ENCODE data around the gene HS3ST5. TPM values are rescaled to one million over a fixed set of nuclear protein-coding genes. Genes with fewer than 3 reads are reported as not detected.

HS3ST5 gene
- total and polyA plus RNA-seq, 8 donors: 0.05 to 2.2 TPM; not detected in 6

DNA sequence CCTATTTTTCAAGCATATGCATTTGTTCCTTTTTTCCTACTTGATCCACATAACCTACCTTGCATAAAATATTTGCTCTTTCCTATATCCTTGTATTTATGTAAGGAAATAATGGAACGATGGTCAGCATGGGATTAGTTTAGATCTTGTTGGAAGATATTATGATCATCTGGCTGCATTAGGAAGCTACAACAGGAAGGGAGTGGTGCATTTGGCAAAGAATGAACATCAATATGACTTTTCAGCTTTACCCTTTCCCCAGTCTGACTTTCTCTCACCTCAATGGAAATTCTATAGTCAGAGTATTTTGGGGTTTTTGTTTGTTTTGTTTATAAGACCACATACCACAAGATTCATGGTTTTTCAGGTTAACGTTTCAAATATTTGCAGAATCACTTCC, 66.0 kb downstream of the HS3ST5 start:
- no peaks in the 10 kb centered on the region for H3K9me3 ChIP-seq
- intact Hi-C loops (cut with DNase I; ENCODE audit: low total_unique reads): no loop called here
- no peaks in the 10 kb centered on the region for H3K36me3 ChIP-seq
- H3K27ac ChIP-seq: no peak overlapping the region
- DNase-seq: no peak
- H3K4me3 ChIP-seq: no peak overlapping the region
- no peaks in the 10 kb centered on the region for H3K27me3 ChIP-seq
- WGBS, 5 donors: 49 to 69% (median 59%) methylated on average over 2 of the region's 2 CpGs
- TF ChIP-seq, protein P1, sequence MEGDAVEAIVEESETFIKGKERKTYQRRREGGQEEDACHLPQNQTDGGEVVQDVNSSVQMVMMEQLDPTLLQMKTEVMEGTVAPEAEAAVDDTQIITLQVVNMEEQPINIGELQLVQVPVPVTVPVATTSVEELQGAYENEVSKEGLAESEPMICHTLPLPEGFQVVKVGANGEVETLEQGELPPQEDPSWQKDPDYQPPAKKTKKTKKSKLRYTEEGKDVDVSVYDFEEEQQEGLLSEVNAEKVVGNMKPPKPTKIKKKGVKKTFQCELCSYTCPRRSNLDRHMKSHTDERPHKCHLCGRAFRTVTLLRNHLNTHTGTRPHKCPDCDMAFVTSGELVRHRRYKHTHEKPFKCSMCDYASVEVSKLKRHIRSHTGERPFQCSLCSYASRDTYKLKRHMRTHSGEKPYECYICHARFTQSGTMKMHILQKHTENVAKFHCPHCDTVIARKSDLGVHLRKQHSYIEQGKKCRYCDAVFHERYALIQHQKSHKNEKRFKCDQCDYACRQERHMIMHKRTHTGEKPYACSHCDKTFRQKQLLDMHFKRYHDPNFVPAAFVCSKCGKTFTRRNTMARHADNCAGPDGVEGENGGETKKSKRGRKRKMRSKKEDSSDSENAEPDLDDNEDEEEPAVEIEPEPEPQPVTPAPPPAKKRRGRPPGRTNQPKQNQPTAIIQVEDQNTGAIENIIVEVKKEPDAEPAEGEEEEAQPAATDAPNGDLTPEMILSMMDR (IDR thresholded peaks at IDR 0.05): no peak
- TF ChIP-seq POLR2AphosphoS5 (IDR thresholded peaks at IDR 0.05): no peak
- no peak for TF ChIP-seq POLR2A (IDR thresholded peaks at IDR 0.05)
- no peak for TF ChIP-seq EP300 (IDR thresholded peaks at IDR 0.05)
- H3K4me1 ChIP-seq: no peaks in the 10 kb centered on the region

DNA sequence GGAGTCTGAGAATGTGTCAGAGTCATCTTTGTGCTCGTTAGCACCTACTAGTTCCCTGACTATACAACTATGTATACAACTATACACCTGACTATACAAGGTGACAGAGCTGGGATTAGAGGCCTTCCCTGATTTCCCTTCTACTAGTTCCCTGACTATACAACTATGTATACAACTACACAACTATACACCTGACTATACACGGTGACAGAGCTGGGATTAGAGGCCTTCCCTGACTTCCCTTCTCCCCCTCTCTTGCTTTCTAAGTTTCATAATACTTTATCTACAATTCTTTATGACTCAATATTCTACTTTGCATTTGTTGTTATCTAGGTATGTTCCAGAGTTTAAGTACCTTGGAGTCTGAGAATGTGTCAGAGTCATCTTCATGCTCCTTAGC, 68.0 kb downstream of the HS3ST5 start:
- H3K9me3 ChIP-seq: no peaks in the 10 kb centered on the region
- no peaks in the 10 kb centered on the region for H3K27me3 ChIP-seq
- 72 to 84% (median 76%) methylated on average over 2 of the region's 2 CpGs for WGBS, 5 donors
- no peaks in the 10 kb centered on the region for H3K36me3 ChIP-seq
- no peak for DNase-seq
- no peak for TF ChIP-seq POLR2A (IDR thresholded peaks at IDR 0.05)
- TF ChIP-seq POLR2AphosphoS5 (IDR thresholded peaks at IDR 0.05): no peak
- TF ChIP-seq, protein P1 (IDR thresholded peaks at IDR 0.05): no peak
- TF ChIP-seq EP300 (IDR thresholded peaks at IDR 0.05): no peak
- H3K4me1 ChIP-seq: no peaks in the 10 kb centered on the region
- no peak overlapping the region for H3K27ac ChIP-seq
- intact Hi-C loops (cut with DNase I; ENCODE audit: low total_unique reads): no loop called here
- H3K4me3 ChIP-seq: no peak overlapping the region

DNA sequence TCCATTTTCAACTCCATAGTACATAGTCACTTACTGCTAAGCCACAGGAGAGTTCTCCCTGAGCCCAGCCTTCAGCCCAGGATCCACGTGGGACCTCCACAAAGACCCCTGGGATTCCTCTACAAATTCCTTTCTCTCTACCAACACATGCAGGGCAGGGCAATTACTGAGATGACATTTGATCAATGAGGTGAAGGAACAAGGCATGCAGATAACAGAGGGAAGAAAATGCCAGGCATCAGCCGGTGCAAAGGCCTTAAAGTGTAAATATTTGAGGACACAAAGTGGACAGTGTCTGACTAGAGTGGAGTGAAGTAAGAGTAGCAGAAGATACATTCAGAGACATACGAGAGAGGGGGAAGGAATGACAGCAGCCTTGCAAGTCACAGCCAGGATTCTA, 70.2 kb downstream of the HS3ST5 start:
- intact Hi-C loops (cut with DNase I; ENCODE audit: low total_unique reads): no loop called here
- no peaks in the 10 kb centered on the region for H3K4me1 ChIP-seq
- DNase-seq: no peak
- no peaks in the 10 kb centered on the region for H3K9me3 ChIP-seq
- no peaks in the 10 kb centered on the region for H3K36me3 ChIP-seq
- no peak overlapping the region for H3K27ac ChIP-seq
- no peak for TF ChIP-seq POLR2A (IDR thresholded peaks at IDR 0.05)
- TF ChIP-seq, protein P1 (IDR thresholded peaks at IDR 0.05): no peak
- WGBS, 5 donors: 38 to 50% (median 47%) methylated on average over 3 of the region's 3 CpGs
- H3K27me3 ChIP-seq: no peaks in the 10 kb centered on the region
- no peak overlapping the region for H3K4me3 ChIP-seq

DNA sequence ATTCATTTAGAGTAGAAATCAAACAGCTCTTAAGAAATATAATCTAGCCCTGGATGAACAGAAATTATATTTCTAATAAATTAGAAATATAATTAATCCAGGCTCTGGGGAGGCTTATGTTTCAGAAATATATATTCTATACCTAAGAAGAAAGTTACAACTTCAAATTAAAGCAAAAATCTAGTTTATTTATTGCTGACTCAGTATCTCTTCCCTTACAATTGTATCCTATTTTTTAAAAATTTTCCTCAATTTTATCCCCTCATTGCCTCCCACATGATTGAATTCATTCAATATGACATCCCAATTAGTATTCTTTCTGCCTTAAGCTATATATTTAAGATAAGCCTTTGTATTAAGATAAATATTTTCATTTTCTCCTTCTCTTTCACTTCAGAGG, 71.4 kb downstream of the HS3ST5 start:
- TF ChIP-seq POLR2A (IDR thresholded peaks at IDR 0.05) (no peak), EP300 (IDR thresholded peaks at IDR 0.05) (no peak), POLR2AphosphoS5 (IDR thresholded peaks at IDR 0.05) (no peak)
- TF ChIP-seq, protein P1 (IDR thresholded peaks at IDR 0.05): no peak
- H3K27me3 ChIP-seq: no peaks in the 10 kb centered on the region
- H3K9me3 ChIP-seq: no peaks in the 10 kb centered on the region
- H3K36me3 ChIP-seq: no peaks in the 10 kb centered on the region
- no peak overlapping the region for H3K4me3 ChIP-seq
- DNase-seq: no peak
- no peaks in the 10 kb centered on the region for H3K4me1 ChIP-seq
- H3K27ac ChIP-seq: no peak overlapping the region
- intact Hi-C loops (cut with DNase I; ENCODE audit: low total_unique reads): no loop called here

All from stomach (tissue), 9 donors.